HUDEP-2 (cell line): ENCODE data around the gene CNTN5.
"Not testable (repeated sequence)": the region's sequence is repeated elsewhere in the genome, so short reads cannot be mapped to it uniquely, and the experiment has no call there.

Experiments
- DNase-seq, 76 experiments: peaks; one replicate each; lab custom pipeline; 2025; ENCODE audit not compliant: unreplicated experiment in 76 of 76; lab: John Stamatoyannopoulos, UW

The CNTN5 gene

GRCh38 chr11:99708928-99709672 lies 688.4 kb downstream of the CNTN5 start:
- DNase-seq: no peak

- DNase-seq: no peak
These were observed 695.6 kb downstream of the CNTN5 start for GRCh38 chr11:99716302-99716701.

- no peak for DNase-seq
These were observed 697.5 kb downstream of the CNTN5 start for GRCh38 chr11:99718291-99718690.

- DNase-seq: peak in 7 of 76 experiments; percentile 0 to 34 (median 22)
These were observed 718.8 kb downstream of the CNTN5 start for GRCh38 chr11:99739464-99740089.

- no peak for DNase-seq
These were observed 721.8 kb downstream of the CNTN5 start for GRCh38 chr11:99742501-99742900.

GRCh38 chr11:99759787-99760186 lies 739.0 kb downstream of the CNTN5 start:
- DNase-seq: no peak

GRCh38 chr11:99766811-99767210 lies 746.1 kb downstream of the CNTN5 start:
- peak in 11 of 76 experiments; percentile 6 to 64 (median 32) for DNase-seq

GRCh38 chr11:99773646-99774045 lies 752.9 kb downstream of the CNTN5 start:
- DNase-seq: no peak

GRCh38 chr11:99781074-99781473 lies 760.3 kb downstream of the CNTN5 start:
- DNase-seq: no peak

GRCh38 chr11:99791354-99791753 lies 770.6 kb downstream of the CNTN5 start:
- DNase-seq: no peak

- DNase-seq: no peak
These were observed 775.2 kb downstream of the CNTN5 start for GRCh38 chr11:99795999-99796398.

GRCh38 chr11:99803501-99803900 lies 782.8 kb downstream of the CNTN5 start:
- no peak for DNase-seq

GRCh38 chr11:99812516-99812915 lies 791.8 kb downstream of the CNTN5 start:
- DNase-seq: no peak

GRCh38 chr11:99814021-99814420 lies 793.3 kb downstream of the CNTN5 start:
- no peak for DNase-seq

- no peak for DNase-seq
These were observed 794.0 kb downstream of the CNTN5 start for GRCh38 chr11:99814738-99815137.

- DNase-seq: no peak
These were observed 798.2 kb downstream of the CNTN5 start for GRCh38 chr11:99818991-99819390.

- no peak for DNase-seq
These were observed 802.3 kb downstream of the CNTN5 start for GRCh38 chr11:99822846-99823565.

GRCh38 chr11:99836739-99837138 lies 816.0 kb downstream of the CNTN5 start:
- not testable (repeated sequence) for DNase-seq

- no peak for DNase-seq
These were observed 821.1 kb downstream of the CNTN5 start for GRCh38 chr11:99841885-99842284.

GRCh38 chr11:99865951-99866350 lies 845.2 kb downstream of the CNTN5 start:
- no peak for DNase-seq

- no peak for DNase-seq
These were observed 860.9 kb downstream of the CNTN5 start for GRCh38 chr11:99881610-99882009.

- DNase-seq: no peak
These were observed 864.0 kb downstream of the CNTN5 start for GRCh38 chr11:99884750-99885149.
